Stimulated activated CD8-positive, alpha-beta memory T cell treated with anti-CD3 and anti-CD28 coated beads, Interleukin-12 subunit alpha, Interleukin-12 subunit beta, amount 100 ng/mL, for 24 hours (primary cell): Measurements from ENCODE around the gene CHTOP.

Experiments used
- DNase-seq: peaks from one replicate; pipeline ENCODE4 v3.0.0-alpha.2; 2020; ENCODE audit errors: extremely low read depth

CHTOP gene

GRCh38 chr1:153685544-153686340 lies 51.9 kb downstream of the CHTOP start:
- DNase-seq: no peak

DNA sequence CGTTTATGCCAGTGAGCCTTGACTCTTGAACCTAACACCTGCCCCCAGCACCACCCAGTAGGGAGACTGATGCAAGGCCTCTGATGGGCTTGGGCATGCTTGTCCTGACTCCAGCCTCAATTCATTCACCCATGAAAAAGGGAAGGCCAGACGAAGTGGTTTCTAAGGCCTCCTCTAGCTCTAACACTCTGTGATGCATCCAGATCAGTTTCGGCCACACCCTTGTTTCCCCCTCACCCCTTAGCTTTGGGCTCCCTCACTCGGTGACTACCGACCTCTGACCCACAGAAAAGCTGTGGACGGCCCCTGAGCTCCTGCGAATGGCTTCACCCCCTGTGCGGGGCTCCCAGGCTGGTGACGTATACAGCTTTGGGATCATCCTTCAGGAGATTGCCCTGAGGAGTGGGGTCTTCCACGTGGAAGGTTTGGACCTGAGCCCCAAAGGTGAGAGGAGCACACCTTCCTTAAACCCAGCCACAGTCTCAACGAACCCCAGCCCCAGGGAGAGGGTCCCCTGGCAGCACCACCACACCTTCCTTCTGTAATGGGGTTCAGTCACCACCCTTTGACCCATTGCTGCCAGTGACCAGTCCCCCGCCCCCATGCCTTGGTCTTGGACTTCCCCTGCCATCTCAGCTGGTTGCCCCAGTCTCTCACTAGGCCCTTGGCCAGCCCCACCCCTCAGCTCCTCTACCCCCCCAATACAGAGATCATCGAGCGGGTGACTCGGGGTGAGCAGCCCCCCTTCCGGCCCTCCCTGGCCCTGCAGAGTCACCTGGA lies 53.7 kb downstream of the CHTOP start:
- DNase-seq: no peak

DNA sequence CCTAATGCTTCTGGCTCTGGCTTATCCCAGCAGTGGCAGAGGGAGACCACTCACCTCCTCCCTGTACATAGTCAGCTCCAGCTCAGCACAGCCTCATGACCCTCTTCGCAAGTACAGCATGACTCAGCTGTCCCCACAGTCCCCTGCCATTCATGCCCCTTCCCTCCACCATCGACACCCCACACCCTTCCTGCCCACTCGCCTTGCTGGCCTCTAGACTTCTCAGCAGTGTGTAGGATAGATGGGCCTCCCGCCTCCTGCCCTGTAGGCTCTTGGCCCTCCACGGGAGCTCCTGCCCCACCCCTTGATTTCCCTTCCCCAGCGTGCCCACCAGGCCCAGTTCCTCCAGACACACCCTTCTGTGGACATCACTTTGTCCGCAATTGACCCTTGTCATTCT lies 54.4 kb downstream of the CHTOP start:
- no peak for DNase-seq

DNA sequence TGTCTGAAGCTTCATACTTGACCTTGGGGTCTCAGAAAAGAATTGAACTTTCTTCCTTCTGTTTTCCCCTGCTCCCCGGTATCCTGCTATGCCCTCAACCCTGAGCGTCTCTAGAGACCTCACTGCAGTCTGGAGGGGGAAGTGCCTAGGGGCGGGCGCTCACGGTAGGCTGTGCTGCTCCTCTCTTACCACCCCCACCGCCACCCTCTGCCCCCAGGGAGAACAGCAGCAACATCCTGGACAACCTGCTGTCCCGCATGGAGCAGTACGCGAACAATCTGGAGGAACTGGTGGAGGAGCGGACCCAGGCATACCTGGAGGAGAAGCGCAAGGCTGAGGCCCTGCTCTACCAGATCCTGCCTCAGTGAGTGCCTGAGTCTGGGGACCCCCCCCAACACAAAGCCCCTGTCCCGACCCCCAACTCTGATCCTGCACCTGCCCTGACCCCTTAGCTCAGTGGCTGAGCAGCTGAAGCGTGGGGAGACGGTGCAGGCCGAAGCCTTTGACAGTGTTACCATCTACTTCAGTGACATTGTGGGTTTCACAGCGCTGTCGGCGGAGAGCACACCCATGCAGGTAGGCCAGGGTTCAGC lies 55.0 kb downstream of the CHTOP start:
- no peak for DNase-seq

DNA sequence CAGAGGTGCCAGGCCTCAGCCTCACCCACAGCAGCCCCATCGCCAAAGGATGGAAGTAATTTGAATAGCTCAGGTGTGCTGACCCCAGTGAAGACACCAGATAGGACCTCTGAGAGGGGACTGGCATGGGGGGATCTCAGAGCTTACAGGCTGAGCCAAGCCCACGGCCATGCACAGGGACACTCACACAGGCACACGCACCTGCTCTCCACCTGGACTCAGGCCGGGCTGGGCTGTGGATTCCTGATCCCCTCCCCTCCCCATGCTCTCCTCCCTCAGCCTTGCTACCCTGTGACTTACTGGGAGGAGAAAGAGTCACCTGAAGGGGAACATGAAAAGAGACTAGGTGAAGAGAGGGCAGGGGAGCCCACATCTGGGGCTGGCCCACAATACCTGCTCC lies 59.6 kb downstream of the CHTOP start:
- DNase-seq: no peak
